GM23248 (cell line): Measurements from ENCODE around the gene TPM4. TPM values are rescaled to one million over a fixed set of nuclear protein-coding genes. Genes with fewer than 3 reads are reported as not detected.
"Not testable (repeated sequence)": the region's sequence is repeated elsewhere in the genome, so short reads cannot be mapped to it uniquely, and the experiment has no call there.

Source experiments
- DNase-seq: peaks from one replicate; pipeline ENCODE4 v3.0.0-alpha.2; 2015
- H2AFZ ChIP-seq: fragments of 200-600 bp; sonication (generic); 2 replicates; pipeline ENCODE4 v1.6.1; 2016; ENCODE audit warnings: antibody characterized with exemption
- H3F3A ChIP-seq: fragments of 200-600 bp; sonication (generic); 2 replicates; pipeline ENCODE4 v1.6.1; 2016; ENCODE audit warnings: mild to moderate bottlenecking, antibody characterized with exemption, mixed run types; ENCODE audit not compliant: insufficient read depth
- H3K27ac ChIP-seq: fragments of 200-600 bp; sonication (generic); 2 replicates; pipeline ENCODE4 v1.5.1; 2016; ENCODE audit warnings: mild to moderate bottlenecking
- H3K27me3 ChIP-seq: fragments of 200-600 bp; sonication (generic); replicated peaks from 2 replicates; pipeline ENCODE4 v1.6.1; 2016; ENCODE audit warnings: mild to moderate bottlenecking; ENCODE audit not compliant: insufficient read depth
- H3K36me3 ChIP-seq: fragments of 200-600 bp; sonication (generic); 2 replicates; pipeline ENCODE4 v1.6.1; 2016; ENCODE audit warnings: low read depth, mild to moderate bottlenecking
- H3K4me1 ChIP-seq: fragments of 200-600 bp; sonication (generic); 2 replicates; pipeline ENCODE4 v1.6.1; 2016; ENCODE audit warnings: mild to moderate bottlenecking; ENCODE audit not compliant: insufficient read depth
- H3K4me2 ChIP-seq: fragments of 200-600 bp; sonication (generic); one replicate; pipeline ENCODE4 v1.6.1; 2016; ENCODE audit warnings: mild to moderate bottlenecking; ENCODE audit not compliant: unreplicated experiment
- H3K4me3 ChIP-seq: fragments of 200-600 bp; sonication (generic); 2 replicates; pipeline ENCODE4 v1.5.1; 2016; ENCODE audit warnings: mild to moderate bottlenecking
- H3K79me2 ChIP-seq: fragments of 200-600 bp; sonication (generic); 2 replicates; pipeline ENCODE4 v1.6.1; 2016; ENCODE audit warnings: mild to moderate bottlenecking; ENCODE audit not compliant: insufficient read depth
- H3K9ac ChIP-seq: fragments of 200-600 bp; sonication (generic); 2 replicates; pipeline ENCODE4 v1.6.1; 2016; ENCODE audit warnings: mild to moderate bottlenecking
- H3K9me2 ChIP-seq: fragments of 200-600 bp; sonication (generic); 2 replicates; pipeline ENCODE4 v1.6.1; 2016; ENCODE audit warnings: mixed run types, mild to moderate bottlenecking, moderate library complexity; ENCODE audit not compliant: insufficient read depth
- H3K9me3 ChIP-seq: fragments of 200-600 bp; sonication (generic); one replicate; pipeline ENCODE4 v1.6.1; 2017; ENCODE audit warnings: low read depth
- H4K20me1 ChIP-seq: fragments of 200-600 bp; sonication (generic); 2 replicates; pipeline ENCODE4 v1.6.0; 2016; ENCODE audit not compliant: insufficient read depth
- EZH2 ChIP-seq: fragments of 200-600 bp; sonication (generic); IDR thresholded peaks from 2 replicates; pipeline ENCODE4 v1.6.1; 2018; ENCODE audit warnings: antibody characterized with exemption, mild to moderate bottlenecking; ENCODE audit not compliant: insufficient read depth, poor library complexity, severe bottlenecking
- EZH2phosphoT487 ChIP-seq: fragments of 200-600 bp; sonication (generic); IDR thresholded peaks from 2 replicates; pipeline ENCODE4 v1.6.1; 2018; ENCODE audit warnings: antibody characterized with exemption, moderate library complexity, mild to moderate bottlenecking, low read depth; ENCODE audit not compliant: insufficient read depth
- WGBS, 2 experiments: methylation state at CpG; one replicate each; pipeline ENCODE4 v1.1.6; 2015 to 2017; ENCODE audit warnings: low lambda C conversion rate in 2 of 2, low coverage in 1 of 2; ENCODE audit errors: missing lambda C conversion rate in 2 of 2; 5-methylcytosine and 5-hydroxymethylcytosine counted together
- in situ Hi-C: fragments of 300-500 bp; cut with MboI; formaldehyde crosslinking; loops from 2 replicates; pipeline ENCODE4 v1.15.0; 2020
- polyA plus RNA-seq: library from polyadenylated mRNA; unstranded; fragments of >200 nt; fragmentation: Nextera tagmentation; extraction: Ambion mirVana; gene quantifications from 2 replicates; pipeline ENCODE4 v1.2.1, GENCODE V29; 2016
- total RNA-seq: library from RNA; depleted of rRNA; stranded (reverse); fragments of >200 nt; shearing (Covaris generic); gene quantifications from 2 replicates; pipeline ENCODE4 v1.2.3, GENCODE V29; 2014

Gene TPM4
- total and polyA plus RNA-seq, 2 experiments from 2014 or later = 1,408 to 1,469 TPM

- Histone ChIP-seq H3K4me2 (no peak overlapping the region), H3K4me1 (peaks cover 3% of the 10 kb centered on the region; the same call in 1 of the 2 replicates), H3K79me2 (peaks cover 48% of the 10 kb centered on the region), H3K27me3 (no peaks in the 10 kb centered on the region), H3K4me3 (no peak overlapping the region), H4K20me1 (no peaks in the 10 kb centered on the region), H3K9ac (no peak overlapping the region), H3K9me3 (no peaks in the 10 kb centered on the region), H2AFZ (no peak overlapping the region), H3K36me3 (peaks cover 13% of the 10 kb centered on the region; the same call in 1 of the 2 replicates), H3K27ac (no peak overlapping the region), H3K9me2 (no peaks in the 10 kb centered on the region), H3F3A (no peaks in the 10 kb centered on the region)
- WGBS, 2 experiments = 95 to 97% methylated on average over 11 of the region's 11 CpGs
- TF ChIP-seq EZH2phosphoT487 (no peak), EZH2 (no peak)
- in situ Hi-C loops = no loop called here
- no peak for DNase-seq
Measured at GRCh38 chr19:16117594-16118033, 41.3 kb downstream of the TPM4 start.

DNA sequence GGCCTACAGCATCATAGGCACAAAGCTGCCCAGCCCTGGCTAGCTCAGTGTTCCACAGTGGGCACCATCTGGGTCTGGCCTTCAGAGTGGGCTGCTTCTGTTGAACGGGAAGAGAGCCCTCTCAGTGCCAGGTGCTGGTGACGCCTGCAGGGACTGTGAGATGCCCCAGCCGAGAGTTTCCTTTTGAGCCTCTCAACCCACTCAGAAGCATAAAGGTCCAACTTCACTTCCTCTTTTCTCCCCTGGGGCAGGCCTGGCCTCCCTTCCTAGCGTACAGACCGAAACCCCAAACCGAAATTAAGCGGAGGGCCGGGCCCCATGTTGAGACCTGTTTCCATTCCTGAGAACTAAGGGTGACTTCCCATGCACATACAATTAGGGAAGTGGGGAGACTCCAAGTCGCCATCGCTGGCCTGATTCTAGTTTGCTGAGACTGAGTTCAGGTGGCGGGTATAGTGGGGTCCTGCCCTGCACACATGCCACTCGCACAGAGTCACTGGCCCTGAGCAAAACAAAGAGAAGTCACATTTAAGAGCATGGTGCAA is 42.3 kb downstream of the TPM4 start:
- WGBS, 2 experiments = 95 to 98% methylated on average over 12 of the region's 12 CpGs
- in situ Hi-C loops = no loop called here
- no peak for DNase-seq
- no peaks in the 10 kb centered on the region for H4K20me1 ChIP-seq
- TF ChIP-seq EZH2 (no peak), EZH2phosphoT487 (no peak)
- no peak overlapping the region for H2AFZ ChIP-seq
- no peak overlapping the region for H3K4me2 ChIP-seq
- H3K79me2 ChIP-seq = peaks cover 39% of the 10 kb centered on the region
- H3F3A ChIP-seq = no peaks in the 10 kb centered on the region
- no peaks in the 10 kb centered on the region for H3K9me3 ChIP-seq
- H3K9me2 ChIP-seq = no peaks in the 10 kb centered on the region
- H3K4me1 ChIP-seq = no peaks in the 10 kb centered on the region
- no peaks in the 10 kb centered on the region for H3K27me3 ChIP-seq
- H3K27ac ChIP-seq = no peak overlapping the region
- H3K9ac ChIP-seq = no peak overlapping the region
- peaks cover 13% of the 10 kb centered on the region; the same call in 1 of the 2 replicates for H3K36me3 ChIP-seq
- H3K4me3 ChIP-seq = no peak overlapping the region

GRCh38 chr19:16119075-16119857 is 43.0 kb downstream of the TPM4 start:
- not testable (repeated sequence) for H3K9me3 ChIP-seq
- H3K36me3 ChIP-seq = peaks cover 13% of the 10 kb centered on the region; the same call in 1 of the 2 replicates

GRCh38 chr19:16121141-16121540 is 44.8 kb downstream of the TPM4 start:
- no peaks in the 10 kb centered on the region for H3K9me3 ChIP-seq
- TF ChIP-seq EZH2phosphoT487 (no peak), EZH2 (no peak)
- H3K9ac ChIP-seq = no peak overlapping the region
- H3K79me2 ChIP-seq = peaks cover 13% of the 10 kb centered on the region
- 96 to 97% methylated on average over 5 of the region's 5 CpGs for WGBS, 2 experiments
- H2AFZ ChIP-seq = no peak overlapping the region
- no peaks in the 10 kb centered on the region for H3K9me2 ChIP-seq
- in situ Hi-C loops = no loop called here
- H3K4me2 ChIP-seq = no peak overlapping the region
- DNase-seq = no peak
- H4K20me1 ChIP-seq = no peaks in the 10 kb centered on the region
- no peaks in the 10 kb centered on the region for H3F3A ChIP-seq
- no peaks in the 10 kb centered on the region for H3K27me3 ChIP-seq
- H3K4me3 ChIP-seq = no peak overlapping the region
- H3K36me3 ChIP-seq = peaks cover 13% of the 10 kb centered on the region; the same call in 1 of the 2 replicates
- H3K4me1 ChIP-seq = no peaks in the 10 kb centered on the region
- no peak overlapping the region for H3K27ac ChIP-seq

More at GRCh38 chr19:16119075-16119857, 43.0 kb downstream of the TPM4 start:
- H4K20me1 ChIP-seq, H3K27ac ChIP-seq, H3K4me3 ChIP-seq, DNase-seq, H3K9ac ChIP-seq, H3K27me3 ChIP-seq, H3K4me1 ChIP-seq, in situ Hi-C loops, H3K9me2 ChIP-seq, H3K4me2 ChIP-seq, H3F3A ChIP-seq, H2AFZ ChIP-seq: not testable (repeated sequence)
- peaks cover 32% of the 10 kb centered on the region for H3K79me2 ChIP-seq
- WGBS, 2 experiments = 79 to 83% methylated on average over 18 to 19 of the region's 19 CpGs
